ENCODE data around the gene ABLIM3. TPM values are rescaled to one million over a fixed set of nuclear protein-coding genes. Genes with fewer than 3 reads are reported as not detected.

The ABLIM3 gene
- total and polyA plus RNA-seq, 8 donors: 1.3 to 8.1 (median 2.5) TPM

DNA sequence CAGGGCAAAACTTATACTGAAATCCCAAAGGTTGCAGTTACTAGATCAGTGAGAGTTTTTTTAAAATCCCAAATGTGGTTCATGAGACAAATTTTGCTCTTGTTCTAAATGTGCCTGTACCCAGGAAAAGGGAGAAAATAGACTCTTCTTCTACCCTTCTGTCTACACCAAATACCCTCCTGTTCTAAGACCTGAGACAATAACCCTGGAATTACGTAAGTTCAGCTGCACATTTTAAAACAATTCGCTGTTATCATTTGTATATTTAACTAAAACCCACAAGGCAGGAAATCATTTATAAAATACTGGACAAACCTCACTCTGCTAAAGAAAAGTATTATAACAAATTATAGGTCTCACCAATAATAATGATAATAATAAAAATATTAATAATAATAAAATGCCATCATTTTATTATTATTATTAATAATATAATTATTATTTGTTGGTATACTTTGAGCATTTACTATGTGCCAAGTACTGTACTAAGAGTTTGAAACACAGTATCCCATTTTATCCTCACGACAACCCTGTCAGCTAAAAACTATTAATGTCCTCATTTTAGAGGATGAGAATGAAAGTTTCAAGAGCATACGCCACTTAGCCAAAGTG lies 80.5 kb downstream of the ABLIM3 start:
- H3K27me3 ChIP-seq: no peaks in the 10 kb centered on the region
- TF ChIP-seq, protein P1, sequence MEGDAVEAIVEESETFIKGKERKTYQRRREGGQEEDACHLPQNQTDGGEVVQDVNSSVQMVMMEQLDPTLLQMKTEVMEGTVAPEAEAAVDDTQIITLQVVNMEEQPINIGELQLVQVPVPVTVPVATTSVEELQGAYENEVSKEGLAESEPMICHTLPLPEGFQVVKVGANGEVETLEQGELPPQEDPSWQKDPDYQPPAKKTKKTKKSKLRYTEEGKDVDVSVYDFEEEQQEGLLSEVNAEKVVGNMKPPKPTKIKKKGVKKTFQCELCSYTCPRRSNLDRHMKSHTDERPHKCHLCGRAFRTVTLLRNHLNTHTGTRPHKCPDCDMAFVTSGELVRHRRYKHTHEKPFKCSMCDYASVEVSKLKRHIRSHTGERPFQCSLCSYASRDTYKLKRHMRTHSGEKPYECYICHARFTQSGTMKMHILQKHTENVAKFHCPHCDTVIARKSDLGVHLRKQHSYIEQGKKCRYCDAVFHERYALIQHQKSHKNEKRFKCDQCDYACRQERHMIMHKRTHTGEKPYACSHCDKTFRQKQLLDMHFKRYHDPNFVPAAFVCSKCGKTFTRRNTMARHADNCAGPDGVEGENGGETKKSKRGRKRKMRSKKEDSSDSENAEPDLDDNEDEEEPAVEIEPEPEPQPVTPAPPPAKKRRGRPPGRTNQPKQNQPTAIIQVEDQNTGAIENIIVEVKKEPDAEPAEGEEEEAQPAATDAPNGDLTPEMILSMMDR (IDR thresholded peaks at IDR 0.05): no peak
- no peak for DNase-seq
- no peaks in the 10 kb centered on the region for H3K4me1 ChIP-seq
- 59 to 67% methylated on average over 4 of the region's 4 CpGs for WGBS, 2 donors
- no peak overlapping the region for H3K27ac ChIP-seq
- intact Hi-C loops (cut with DNase I): loop anchor here in 1 of 3 donors (10.0 kb wide), 1 partner anchor 87 kb away; no protein-coding TSS in a partner anchor
- no peaks in the 10 kb centered on the region for H3K36me3 ChIP-seq
- H3K9me3 ChIP-seq: no peaks in the 10 kb centered on the region
- FAIRE-seq: no peak
- H3K4me3 ChIP-seq: no peak overlapping the region
- no peak for ATAC-seq

DNA sequence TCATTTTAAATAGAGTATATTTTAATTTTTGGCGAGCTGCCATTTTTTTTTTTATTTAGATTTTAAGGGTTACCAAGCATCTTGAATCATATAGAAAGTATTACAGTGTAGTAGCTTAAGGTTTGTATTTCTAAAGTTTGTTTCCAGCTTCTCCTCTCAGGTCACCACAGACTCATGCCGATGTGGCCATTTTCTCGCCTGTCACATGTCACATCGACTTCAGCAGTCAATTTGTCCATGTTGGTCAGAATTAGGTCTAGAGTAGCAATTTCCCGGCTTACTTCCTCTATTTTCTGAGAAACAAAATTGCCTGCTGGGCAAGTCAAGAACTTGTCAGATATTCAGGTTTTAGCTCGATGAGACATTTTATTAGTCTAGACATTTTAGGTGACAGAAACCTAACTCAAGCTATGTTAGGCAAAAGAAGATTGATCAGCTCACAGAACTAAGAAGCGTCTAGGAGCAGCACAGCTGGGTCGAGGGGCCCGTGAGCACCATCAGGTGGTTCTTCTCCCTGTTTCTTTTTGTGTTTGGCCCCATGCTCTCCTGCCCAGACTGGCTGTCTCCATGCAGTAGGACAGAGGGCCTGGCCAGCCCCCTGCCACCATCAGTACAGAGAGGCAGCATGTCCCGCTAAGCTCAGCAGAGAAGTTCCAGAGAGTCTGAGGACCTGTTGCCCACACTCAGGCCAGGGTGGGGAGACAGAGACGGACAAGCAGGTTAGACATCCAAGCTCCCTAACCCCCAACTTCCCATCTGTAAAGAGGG lies 82.0 kb downstream of the ABLIM3 start:
- Histone ChIP-seq H3K4me1 (no peaks in the 10 kb centered on the region), H3K9me3 (no peaks in the 10 kb centered on the region), H3K27me3 (no peaks in the 10 kb centered on the region), H3K36me3 (no peaks in the 10 kb centered on the region), H3K27ac (no peak overlapping the region), H3K4me3 (no peak overlapping the region)
- no peak for FAIRE-seq
- intact Hi-C loops (cut with DNase I): loop anchor here in 1 of 3 donors (10.0 kb wide), 1 partner anchor 88 kb away; no protein-coding TSS in a partner anchor
- ATAC-seq: peak in 2 of 4 donors; percentile 28 to 36
- WGBS, 2 donors: 81 to 82% methylated on average over 11 of the region's 11 CpGs
- TF ChIP-seq, protein P1 (IDR thresholded peaks at IDR 0.05): no peak
- DNase-seq: no peak

DNA sequence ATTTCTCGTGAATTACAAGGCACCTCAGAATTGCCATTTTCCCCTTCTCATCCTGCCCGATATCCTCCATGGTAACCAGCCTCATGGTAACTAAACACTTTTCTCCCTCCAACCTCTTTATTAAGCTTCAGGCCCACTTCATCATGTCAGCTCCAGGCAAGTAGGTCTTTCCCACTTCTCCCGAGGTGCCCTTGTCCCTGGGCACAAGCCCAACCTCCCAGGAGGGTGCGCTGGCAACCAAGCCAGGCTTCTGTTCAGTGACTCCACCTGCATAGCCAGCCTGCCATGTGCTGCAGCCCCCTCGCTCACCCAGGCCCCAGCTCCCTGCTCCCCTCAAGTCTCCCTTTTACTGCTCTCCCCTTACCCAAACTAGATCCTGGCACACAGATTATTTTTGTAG lies 83.0 kb downstream of the ABLIM3 start:
- intact Hi-C loops (cut with DNase I): loop anchor here in 1 of 3 donors (10.0 kb wide), 1 partner anchor 89 kb away; no protein-coding TSS in a partner anchor
- no peak for DNase-seq

DNA sequence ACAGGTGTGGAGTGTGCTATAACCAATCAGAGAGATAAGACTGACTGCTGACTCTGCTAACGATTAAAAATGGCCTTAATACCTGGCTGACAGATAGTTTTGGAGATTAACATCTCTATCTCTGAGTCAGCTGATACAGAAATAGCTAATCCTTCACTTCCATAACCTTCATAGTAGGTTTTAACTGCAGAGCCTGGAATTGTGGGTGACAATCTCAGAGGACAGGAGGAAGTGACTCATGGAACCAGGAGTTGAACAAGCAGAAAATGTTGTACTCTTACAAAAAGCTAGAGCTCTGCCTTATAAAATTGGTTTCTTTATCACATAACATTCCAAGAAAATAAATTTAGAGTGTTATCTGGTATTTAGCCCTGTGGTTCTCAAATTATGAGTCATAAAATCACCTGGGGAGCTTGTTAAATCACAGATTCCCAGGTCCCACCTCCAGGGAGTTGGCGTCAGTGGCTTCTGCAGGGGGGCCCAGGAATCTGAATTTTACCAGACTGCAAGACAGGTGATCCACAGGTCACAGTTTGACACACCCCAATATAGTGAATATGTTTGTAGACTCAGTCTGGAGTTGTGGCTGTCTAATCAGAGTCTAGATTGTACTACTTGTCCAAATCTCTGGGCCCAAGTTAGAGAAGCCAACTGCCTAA lies 86.0 kb downstream of the ABLIM3 start:
- H3K9me3 ChIP-seq: no peaks in the 10 kb centered on the region

More for the DNA sequence above, 83.0 kb downstream of the ABLIM3 start:
- TF ChIP-seq, protein P1 (IDR thresholded peaks at IDR 0.05): no peak
- ATAC-seq (no peak), FAIRE-seq (no peak)
- no peaks in the 10 kb centered on the region for H3K27me3 ChIP-seq
- 74 to 84% methylated on average over 5 of the region's 5 CpGs for WGBS, 2 donors
- H3K27ac ChIP-seq: no peak overlapping the region
- H3K9me3 ChIP-seq: no peaks in the 10 kb centered on the region
- no peaks in the 10 kb centered on the region for H3K36me3 ChIP-seq
- no peaks in the 10 kb centered on the region for H3K4me1 ChIP-seq
- H3K4me3 ChIP-seq: no peak overlapping the region

More for the DNA sequence above, 86.0 kb downstream of the ABLIM3 start:
- WGBS, 2 donors: 63 to 76% methylated on average over 2 of the region's 2 CpGs
- TF ChIP-seq, protein P1 (IDR thresholded peaks at IDR 0.05): no peak
- H3K27me3 ChIP-seq: no peaks in the 10 kb centered on the region
- H3K36me3 ChIP-seq: no peaks in the 10 kb centered on the region
- no peak for DNase-seq
- intact Hi-C loops (cut with DNase I): loop anchor here in 1 of 3 donors (10.0 kb wide), 1 partner anchor 92 kb away; no protein-coding TSS in a partner anchor
- H3K4me3 ChIP-seq: no peak overlapping the region
- FAIRE-seq: no peak
- ATAC-seq: no peak
- H3K27ac ChIP-seq: no peak overlapping the region
- H3K4me1 ChIP-seq: no peaks in the 10 kb centered on the region
